HepG2 (cell line): ENCODE results near the gene SAMD9.

Source experiments
- JUN ChIP-seq: sonication (generic); formaldehyde crosslinking; IDR thresholded peaks from 2 replicates; pipeline ENCODE4 v1.4.0; 2020; ENCODE audit warnings: mild to moderate bottlenecking, missing genetic modification reagents
- POLR2AphosphoS5 ChIP-seq: IDR thresholded peaks from 2 replicates; pipeline ENCODE4 v1.6.1; 2012; ENCODE audit warnings: low read depth, low read length

DNA sequence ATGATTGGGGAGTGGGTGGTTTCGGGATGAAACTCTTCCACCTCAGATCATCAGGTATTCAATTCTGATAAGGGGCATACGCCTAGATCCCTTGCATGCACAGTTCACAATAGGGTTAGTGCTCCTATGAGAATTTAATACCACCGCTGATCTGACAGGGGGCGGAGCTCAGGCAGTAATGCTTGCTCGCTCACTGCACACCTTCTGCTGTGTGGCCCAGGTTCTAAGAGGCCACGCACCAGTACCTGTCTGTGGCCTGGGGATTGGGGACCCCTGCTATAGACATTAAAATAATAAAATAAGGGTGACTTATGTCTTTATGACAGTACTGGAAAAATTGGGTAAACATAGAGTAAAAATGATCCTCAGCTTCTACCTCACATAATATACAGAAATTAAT, 66.1 kb downstream of the SAMD9 start:
- TF ChIP-seq POLR2AphosphoS5, result no peak
- TF ChIP-seq JUN, result no peak
